Right hindlimb (tissue), 1 donor: ENCODE measurements around the gene ACOT9.
"Not testable (repeated sequence)": the region's sequence is repeated elsewhere in the genome, so short reads cannot be mapped to it uniquely, and the experiment has no call there.

Experiments used
- DNase-seq: peaks from one replicate; pipeline ENCODE4 v3.0.0-alpha.2; 2018

Gene ACOT9

DNA sequence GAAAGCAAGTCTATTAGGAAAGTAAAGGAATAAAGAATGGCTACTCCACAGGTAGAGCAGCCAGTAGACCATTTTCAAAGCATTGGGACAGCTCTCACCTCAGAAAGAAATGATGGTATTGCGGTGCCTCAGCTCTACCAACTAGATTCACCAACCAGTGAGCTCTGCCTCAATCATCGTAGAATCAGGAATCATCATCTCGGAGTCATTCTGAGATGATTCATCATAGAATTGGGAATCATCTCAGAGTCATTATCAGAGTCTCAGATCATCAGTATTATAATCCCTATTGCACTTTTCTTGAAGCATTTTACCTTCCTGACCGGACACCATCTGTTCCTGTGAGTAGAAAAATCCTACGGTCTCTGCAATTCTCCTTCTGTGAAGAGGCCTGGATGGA is 22.4 kb upstream of the ACOT9 start:
- no peak for DNase-seq

DNA sequence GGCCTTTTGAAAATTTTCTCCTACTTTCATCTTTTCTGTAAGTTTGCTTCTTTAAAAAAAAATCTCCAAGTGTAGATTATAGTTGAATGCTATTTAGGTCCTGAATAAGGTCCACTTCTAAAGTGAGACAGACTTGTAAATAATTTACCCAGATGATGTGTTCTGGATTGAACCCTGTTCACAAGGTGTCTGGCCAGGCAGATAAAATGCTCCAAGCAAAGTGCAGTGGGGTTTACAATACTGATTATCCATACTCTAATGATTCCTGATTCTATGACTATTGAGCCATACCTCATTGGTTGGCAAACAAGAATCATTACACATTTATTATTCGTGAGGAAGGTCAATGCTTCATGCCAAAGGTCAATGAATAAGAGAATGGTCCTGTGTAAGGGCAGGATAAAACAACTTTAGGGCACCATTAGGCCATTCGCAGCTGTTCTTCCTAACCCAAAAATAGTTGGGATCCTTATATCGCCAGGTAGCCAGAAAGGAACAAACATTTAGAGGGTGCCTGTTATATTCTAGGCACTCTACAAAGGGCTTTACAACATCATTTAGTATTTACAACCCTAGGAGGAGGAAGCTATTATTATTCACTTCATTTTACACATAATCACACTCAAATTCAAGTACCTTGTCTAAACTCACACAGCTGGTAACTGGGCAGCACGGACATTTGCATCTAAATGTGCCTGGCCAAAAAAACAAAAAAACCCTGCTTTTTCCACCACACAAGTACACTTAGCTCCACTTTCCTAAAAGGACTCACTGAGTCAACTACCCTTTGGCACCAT is 21.3 kb upstream of the ACOT9 start:
- DNase-seq, result no peak

DNA sequence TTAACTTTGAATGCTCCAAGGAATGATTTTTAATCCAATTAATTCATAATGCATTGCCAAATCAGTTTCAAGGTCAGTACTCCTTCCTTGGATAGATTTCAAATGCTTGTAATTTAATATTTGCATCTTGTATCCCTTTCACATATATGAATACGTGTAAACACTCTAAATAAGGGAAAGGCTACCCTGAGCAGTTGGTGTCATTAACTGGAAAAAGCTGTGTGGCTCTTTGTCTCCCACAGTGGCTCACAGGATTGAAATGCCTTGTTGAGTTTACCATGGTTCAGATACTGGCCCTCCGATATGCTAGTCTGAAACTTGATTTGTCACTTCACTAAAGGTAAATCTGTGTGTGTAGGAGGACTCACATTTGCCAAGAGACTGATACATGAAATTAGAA is 16.7 kb upstream of the ACOT9 start:
- DNase-seq, result no peak

DNA sequence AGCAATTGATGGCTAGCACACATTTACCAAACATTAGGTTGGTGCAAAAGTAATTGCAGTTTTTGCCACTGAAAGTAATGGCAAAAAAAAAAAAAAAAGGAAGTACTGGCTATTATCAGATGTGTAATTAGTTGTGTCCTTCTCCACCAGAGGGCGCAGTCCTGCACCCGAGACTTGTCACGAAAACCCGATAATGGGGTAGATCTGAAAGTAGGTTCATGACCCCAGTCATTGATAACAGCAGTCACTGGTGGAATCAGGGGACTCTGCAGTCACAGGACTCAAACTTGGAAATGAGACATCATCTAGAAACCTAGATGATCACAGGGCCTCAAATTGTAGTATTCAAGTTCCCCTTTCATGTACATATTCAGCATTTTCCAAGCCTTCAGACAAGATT is 13.1 kb upstream of the ACOT9 start:
- DNase-seq, result no peak

DNA sequence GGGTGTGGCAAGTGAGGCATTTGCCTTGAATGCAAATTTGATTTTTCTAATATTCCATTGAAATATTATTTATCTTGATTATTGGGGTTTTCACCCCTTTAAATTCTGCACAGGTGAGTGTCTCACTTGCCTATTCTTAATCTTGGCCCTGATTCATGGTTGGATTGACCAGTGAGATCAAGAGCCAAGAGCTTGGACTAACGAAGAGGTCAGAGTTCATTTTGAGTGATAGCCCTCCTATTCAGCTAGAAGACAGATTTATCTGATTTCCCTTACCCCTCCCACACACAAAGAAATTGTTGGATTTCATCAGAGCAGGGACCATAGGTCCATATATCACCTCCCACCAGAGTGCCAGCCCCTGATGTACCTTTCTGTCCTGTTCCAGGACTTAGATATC is 11.6 kb upstream of the ACOT9 start:
- DNase-seq, result no peak

DNA sequence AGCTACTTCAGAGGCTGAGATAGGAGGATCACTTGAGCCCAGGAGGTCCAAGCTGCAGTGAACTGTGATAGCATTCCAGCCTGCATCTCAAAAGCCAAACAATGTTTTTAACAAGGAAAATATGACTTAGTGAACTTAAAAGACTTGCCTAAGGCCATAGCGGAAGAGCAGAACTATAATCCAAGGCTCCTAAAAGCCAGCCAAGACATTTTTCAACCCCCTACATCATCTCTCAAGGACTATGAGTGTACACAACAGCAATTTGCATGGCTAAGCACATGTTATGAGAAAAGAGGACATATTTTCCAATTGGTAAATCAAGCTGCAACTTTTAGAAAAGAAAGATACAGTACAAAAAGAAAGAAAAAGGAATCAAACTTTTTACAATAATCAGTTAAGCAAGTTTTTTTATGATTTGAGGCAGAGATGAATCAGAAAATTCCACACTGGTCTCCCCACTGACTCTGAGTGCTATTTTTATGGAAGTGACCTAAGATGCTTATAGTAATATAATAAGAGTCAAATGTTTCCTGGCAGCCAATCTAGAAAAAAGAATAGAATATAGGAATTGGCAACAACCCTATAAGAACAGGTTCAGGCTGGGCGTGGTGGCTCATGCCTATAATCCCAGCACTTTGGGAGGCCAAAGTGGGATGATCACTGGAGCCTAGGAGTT is 9.8 kb upstream of the ACOT9 start:
- no peak for DNase-seq

DNA sequence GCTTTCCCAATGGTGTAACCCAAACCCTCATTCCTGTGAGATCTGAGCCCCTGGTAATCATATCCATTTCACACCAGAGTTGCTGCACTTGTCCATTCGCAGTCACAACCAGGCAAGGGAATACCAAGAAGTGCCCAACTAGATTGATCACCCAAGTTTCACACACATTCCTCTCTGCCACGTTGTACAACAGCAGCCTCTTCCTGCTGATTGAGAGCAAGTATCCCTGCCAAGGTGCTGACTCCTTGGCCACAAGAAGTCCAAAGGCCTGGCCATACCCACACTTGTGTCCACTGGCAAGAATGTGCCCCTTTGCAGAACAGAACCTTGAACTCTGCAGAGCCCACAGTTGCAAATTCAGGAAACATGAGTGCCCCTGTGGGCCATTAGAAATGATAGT is 6.5 kb upstream of the ACOT9 start:
- DNase-seq, result no peak

DNA sequence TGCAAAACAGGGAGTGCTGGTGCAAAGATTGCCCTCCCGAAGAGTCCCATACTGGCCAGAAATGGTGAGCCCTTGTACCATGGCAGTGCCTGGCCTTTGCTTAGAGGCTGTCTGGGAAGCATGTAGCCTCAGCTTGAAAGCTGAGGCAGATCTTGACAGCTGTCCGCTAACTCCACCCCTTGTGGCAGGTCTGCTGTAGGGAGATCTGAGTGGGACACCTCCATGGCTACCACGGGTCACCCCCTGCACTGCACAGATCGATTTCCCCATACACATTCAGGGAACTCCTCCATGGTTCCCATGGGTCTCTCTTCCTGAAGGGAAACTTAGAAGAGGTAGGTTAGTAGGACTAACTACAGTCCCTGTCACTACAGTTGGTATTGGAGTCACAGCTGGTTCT is 6.1 kb upstream of the ACOT9 start:
- DNase-seq, result no peak

DNA sequence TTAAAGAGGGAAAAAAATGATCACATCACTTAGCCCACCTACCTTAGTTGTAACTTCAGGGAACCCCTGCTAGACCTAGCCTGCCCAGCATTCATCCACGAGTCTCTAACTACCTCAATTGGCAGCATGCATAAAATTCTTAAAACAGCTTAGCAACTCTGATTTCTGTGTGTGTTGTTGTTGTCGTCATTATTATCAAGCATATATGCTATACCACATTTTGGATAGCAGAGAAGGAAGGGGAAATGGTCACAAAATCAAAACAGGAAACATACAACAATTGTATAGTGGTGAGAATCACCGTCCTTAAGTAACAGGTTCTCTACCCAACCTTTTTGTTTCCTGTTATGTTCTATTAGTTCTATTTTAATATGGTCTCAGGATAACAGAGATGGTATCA is 2.7 kb upstream of the ACOT9 start:
- DNase-seq, result no peak

DNA sequence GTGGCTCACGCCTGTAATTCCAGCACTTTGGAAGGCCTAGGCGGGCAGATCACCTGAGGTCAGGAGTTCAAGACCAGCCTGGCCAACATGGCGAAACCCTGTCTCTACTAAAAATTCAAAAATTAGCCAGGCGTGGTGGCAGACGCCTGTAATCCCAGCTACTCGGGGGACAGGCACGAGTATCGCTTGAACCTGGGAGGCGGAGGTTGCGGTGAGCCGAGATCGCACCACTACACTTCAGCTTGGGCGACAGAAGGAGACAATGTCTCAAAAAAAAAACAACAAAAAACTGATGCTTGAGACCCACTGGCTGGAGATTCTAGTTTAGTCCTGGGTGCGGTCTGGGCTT is 521 bp upstream of the ACOT9 start:
- DNase-seq, result not testable (repeated sequence)

DNA sequence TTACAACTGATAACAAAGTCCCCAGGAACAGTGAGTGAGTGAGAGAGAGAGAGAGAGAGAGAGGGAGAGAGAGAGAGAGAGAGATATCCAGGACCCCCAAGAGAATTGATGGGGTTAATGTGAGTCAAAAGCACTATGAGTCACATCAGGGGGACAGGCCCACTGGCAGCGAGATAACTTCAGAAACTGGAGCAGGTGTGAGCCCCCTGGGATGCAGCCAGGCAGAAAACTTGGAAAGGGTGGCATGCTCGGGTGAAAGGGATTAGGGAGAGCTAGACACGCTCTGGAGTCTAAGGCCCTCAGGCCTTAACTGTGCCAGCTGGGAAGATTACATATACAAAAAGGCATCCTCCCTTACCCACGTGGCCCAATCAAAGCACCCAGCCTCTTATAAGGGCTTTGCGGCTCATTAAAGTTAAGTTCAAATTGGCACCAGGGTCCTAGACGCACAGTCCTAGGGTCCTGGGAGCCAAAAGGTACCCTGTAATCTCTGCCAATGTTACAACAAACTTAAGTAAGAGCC is 841 bp downstream of the ACOT9 start:
- DNase-seq, result peak; percentile 66

DNA sequence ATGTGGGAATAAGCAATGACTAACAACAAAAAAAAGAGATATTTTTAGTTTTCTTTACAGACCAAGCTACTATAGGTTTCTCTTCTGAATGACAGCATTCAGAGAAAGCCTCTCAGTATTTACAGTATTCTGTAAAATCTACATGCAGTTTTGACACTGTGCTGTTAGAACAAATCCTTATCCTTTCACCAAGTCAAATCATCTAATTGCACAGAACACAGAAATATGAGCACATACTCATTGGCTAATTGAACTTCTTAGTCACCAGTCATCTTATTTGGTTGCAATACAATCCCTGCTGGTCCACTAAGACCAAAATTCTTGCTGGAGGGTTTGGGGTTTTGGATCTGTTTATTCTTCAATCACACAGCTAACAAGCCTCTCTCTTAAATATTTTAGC is 5.7 kb downstream of the ACOT9 start:
- DNase-seq, result no peak

DNA sequence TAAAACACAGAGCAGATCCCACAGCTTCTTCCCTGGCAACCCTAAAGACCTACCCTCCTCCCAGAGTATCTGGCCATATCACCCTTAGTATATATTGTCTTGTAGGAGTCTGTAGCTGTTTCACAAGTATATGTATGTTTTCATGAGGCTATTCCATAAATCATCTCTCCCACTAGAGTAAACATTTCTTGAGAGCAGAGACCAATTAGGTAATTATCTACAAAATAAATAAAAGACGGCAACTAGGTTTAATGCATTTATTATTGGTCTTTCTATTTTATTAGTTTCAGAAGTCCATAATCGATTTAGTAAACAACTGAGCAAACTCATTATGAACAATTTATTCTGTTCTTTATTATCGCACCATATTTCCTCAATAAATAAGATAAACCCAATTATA is 7.0 kb downstream of the ACOT9 start:
- no peak for DNase-seq

DNA sequence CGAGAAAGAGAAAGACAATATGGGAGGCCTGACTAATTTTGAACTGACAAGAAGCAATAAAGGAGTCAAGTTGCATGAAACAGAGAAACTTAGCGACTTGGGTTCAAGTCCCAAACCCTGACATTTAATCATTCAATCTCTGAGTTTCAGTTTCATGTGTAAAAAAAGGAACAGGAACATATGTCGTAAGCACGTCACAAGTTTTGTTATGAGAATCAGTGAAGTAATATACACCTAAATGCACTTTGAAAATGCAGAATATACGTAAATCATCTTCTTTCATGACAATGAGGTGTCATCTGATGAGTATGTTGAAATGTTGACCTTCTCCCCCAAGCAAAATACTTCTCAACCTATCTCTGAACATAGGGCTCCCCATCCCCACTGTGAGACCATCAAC is 10.4 kb downstream of the ACOT9 start:
- no peak for DNase-seq

DNA sequence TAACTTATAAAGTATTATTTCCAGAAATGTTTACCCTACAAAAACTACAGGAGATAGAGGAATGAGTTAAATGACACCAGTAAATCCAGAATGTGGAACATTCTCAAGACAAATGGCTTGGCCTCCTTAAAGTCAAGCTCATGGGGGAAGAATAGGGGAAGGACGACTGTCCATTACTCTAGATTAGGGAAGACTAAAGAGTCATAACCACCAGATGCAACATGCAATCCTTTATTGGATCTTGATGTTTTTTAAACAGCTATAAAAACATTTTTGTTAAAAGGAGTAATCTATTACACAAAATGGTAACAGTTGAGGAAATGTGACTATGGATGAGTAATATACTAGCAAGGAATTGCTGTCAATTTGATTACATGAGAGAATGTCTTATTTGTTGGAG is 11.1 kb downstream of the ACOT9 start:
- no peak for DNase-seq

DNA sequence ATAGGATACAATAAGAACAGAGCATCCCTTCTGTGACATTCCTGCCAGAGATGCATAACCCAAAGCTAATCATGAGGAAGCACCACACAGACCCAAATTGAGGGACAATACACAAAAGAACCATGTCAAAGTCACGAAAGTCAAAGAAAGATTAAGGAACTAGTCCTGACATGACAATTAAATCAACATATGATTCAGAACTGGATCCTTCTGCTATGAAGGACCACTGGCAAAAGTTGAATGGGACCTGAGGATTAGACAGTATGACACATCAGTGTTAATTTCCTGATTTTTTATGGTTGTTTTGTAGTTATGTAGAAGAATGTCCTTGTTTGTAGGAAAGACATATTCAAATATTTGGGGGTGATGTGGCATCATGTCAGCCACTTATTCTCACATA is 13.9 kb downstream of the ACOT9 start:
- no peak for DNase-seq

DNA sequence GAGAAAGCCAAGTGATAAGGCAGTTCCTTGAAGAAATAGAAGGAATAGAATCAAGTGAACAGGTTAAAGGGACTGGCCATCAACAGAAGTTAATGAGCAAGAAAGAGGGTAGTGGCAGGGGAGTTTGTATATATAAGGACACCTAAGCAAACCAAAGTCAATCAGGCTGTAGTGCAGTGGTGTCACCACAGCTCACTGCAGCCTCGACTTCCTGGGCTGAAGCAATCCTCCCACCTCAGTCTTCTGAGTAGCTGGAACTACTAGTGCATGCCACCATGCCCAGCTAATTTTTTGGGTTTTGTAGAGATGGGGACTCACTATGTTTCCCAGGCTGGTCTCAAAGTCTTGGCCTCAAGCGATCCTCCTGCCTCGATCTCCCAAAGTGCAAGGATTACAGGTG is 15.9 kb downstream of the ACOT9 start:
- DNase-seq, result no peak

DNA sequence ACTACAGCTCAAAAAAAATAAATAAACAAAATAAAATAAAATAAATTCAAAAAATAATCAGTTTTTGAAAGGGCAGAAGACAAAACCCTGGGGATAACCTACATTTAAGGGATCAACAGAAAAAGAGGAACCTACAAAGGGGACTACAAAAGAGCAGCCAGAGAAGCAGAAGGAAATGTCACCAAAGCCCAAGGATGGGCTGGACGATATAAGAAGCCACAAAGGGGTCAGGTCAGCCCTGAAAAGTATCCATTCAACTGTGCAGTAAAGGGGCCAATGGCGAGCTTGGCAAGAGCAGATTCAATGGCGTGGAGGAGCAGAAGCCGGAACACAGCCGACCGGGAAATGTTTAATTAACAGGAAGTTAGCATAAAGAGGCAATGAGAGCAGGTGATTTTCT is 16.9 kb downstream of the ACOT9 start:
- no peak for DNase-seq

DNA sequence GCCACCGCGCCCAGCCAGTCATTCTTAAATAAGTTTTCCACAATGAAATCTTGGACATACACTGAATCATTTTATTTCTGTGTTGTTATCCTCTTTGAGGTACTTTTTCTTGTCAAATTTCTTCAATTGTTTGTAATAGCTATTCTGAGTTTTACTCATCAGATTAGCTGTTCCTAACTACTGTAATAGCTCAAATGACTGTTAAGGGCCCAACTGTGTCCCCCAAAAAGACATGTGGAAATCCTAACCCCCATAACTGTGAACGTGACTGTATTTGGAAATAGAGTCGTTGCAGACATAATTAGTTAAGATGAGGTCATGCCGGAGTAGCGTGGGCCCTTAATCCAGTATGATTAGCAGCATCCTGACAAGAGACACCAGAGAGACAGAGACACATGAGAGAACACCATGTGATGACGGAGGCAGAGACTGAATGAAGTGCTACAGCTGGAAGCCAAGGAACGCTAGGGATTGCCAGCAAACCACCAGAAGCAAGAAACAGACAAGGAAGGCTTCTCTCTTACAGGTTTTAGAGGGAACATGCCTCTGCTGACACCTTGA is 22.9 kb downstream of the ACOT9 start:
- DNase-seq, result no peak

DNA sequence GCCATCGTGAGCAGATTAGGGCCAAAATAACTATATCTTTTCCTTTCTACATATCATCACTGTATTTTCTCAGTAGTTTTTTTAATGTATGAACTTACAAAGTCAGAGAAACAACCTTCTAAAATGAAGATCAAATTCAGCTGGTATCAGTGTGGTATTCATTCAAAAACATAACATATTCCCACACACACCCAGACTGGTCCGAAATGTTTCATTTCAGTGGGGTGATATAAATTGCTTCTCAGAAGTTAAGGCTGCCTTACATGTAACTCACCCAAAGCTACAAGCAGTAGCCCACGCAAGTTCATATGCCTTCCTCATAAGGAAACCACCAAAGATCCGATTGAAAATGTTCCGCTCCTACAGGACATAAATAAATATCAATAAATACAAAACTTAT is 37.8 kb downstream of the ACOT9 start:
- DNase-seq, result no peak

DNA sequence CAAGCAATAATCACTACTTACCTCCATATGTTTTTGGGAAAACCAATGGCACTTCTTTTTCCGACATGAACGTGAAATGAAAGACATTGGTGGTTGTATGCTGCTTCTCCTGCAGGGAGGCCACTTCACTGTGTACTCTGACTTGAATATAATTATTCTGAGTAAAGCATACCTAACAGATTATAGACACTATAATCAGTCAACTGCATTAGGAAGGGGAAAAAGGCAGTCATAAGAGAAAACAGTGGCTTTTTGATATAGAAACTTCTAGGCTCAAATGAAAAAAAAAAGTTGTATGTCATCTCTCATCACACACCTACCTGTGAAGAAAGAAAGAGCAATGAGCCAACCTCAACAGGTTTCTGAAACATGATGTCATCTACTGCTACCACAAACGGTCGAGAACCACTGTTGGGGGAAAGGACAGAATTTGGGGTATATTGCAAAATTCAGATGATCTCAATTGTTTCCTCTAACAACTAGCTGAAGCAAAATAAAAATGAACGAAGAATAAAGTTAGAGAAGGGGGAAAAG is 38.3 kb downstream of the ACOT9 start:
- no peak for DNase-seq

DNA sequence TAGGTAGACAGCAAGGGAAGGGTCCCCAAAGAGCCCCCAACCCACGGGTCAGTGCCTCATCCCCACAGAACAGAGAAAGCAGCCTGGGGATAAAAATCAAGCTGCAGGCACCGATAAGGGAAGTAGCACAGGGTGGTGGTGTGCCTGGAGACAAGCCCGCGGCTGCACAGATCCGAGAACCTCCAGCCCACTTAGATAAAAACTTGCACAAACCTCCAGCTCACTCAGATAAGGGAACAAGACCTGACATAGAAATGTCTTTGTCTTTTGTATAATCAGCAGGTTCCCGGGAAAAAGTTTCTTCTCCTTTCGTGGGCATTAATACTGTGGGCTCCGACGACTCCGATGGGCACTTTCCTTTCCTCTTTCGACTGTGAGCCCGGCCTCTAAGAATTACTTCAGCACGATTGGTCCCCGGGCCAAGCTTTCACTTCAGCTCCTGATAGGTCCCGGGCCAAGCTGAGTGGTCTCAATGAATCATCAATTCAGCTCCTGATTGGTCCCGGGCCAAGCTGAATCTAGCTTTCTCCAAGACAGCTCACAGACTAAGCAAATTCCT is 43.4 kb downstream of the ACOT9 start:
- peak; percentile 16 for DNase-seq

DNA sequence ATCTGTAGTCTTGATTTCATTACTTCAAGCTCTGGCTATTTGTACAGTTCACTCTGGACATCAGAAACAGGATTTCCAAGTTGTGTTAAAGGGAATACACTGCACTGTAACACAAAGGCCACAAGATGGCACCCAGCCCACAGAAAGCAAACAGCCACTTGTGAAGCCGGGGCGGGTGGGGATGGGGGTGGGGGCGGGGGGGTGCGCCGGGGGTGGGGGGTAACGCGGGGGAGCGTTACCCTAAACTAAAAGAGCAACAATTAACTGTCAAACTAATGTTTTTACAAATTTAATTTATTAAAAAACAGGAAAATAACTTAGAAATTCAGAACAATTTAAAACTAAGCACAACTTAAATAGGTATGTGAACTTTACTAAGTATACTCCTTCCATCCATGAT is 48.5 kb downstream of the ACOT9 start:
- peak; percentile 35 for DNase-seq

DNA sequence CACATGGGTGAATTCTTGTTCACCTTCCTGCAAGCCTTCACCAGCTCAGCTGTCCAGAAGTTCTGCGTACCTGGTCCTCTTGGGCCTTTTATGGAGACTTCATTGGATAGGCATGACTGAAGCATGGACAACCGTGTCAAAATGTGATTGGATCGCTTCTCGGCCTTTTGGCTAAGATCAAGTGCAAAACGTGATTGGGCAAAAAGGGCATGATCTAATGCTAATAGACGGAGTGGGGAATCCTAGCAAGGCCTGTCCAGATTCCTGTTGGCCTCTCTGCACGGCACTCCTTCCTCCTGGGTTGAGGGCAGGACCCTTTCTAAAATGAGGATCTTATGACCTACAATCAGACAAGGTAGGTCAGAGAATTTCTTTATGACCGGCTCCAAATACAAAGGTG is 50.9 kb downstream of the ACOT9 start:
- no peak for DNase-seq
